GM21529 (cell line): ENCODE measurements around the gene KLF15.

ENCODE experiments used
- ATAC-seq: cut with Tn5 transposase; IDR thresholded peaks from one replicate; pipeline ENCODE4 v1.9.1; 2021; ENCODE audit not compliant: unreplicated experiment

The KLF15 gene

GRCh38 chr3:126357295-126358037, at the start of gene KLF15:
Gene KLF15, minus strand, starts transcription at chr3:126357408. Its CDS starts 4,486 bp downstream, at chr3:126352922.
- ATAC-seq = peak; percentile 90

- ATAC-seq = no peak
These were observed 49.4 kb upstream of the KLF15 start for GRCh38 chr3:126406389-126407296.

GRCh38 chr3:126402666-126403302, 45.6 kb upstream of the KLF15 start:
- no peak for ATAC-seq

GRCh38 chr3:126402178-126402577, 45.0 kb upstream of the KLF15 start:
- no peak for ATAC-seq

- ATAC-seq = no peak
These were observed 44.5 kb upstream of the KLF15 start for GRCh38 chr3:126401611-126402160.

GRCh38 chr3:126399756-126400155, 42.5 kb upstream of the KLF15 start:
- no peak for ATAC-seq

GRCh38 chr3:126399351-126399735, 42.1 kb upstream of the KLF15 start:
- no peak for ATAC-seq

- ATAC-seq = no peak
These were observed 41.5 kb upstream of the KLF15 start for GRCh38 chr3:126398423-126399350.

- ATAC-seq = no peak
These were observed 40.6 kb upstream of the KLF15 start for GRCh38 chr3:126397610-126398422.

- no peak for ATAC-seq
These were observed 39.3 kb upstream of the KLF15 start for GRCh38 chr3:126396536-126396935.

- no peak for ATAC-seq
These were observed 38.8 kb upstream of the KLF15 start for GRCh38 chr3:126395846-126396513.

GRCh38 chr3:126394977-126395321, 37.7 kb upstream of the KLF15 start:
- no peak for ATAC-seq

- no peak for ATAC-seq
These were observed 37.2 kb upstream of the KLF15 start, which contains the start of gene CFAP100 for GRCh38 chr3:126394179-126394976. Gene CFAP100, plus strand, starts transcription at chr3:126394909. Its CDS starts 1,092 bp downstream, at chr3:126396001.

- ATAC-seq = no peak
These were observed 36.4 kb upstream of the KLF15 start for GRCh38 chr3:126393563-126393962.

GRCh38 chr3:126392246-126392645, 35.0 kb upstream of the KLF15 start:
- ATAC-seq = no peak

GRCh38 chr3:126391631-126392030, 34.4 kb upstream of the KLF15 start:
- no peak for ATAC-seq

- no peak for ATAC-seq
These were observed 33.5 kb upstream of the KLF15 start for GRCh38 chr3:126390751-126391150.

- ATAC-seq = no peak
These were observed 33.0 kb upstream of the KLF15 start for GRCh38 chr3:126390201-126390600.
